HCT116 (cell line): Measurements from ENCODE around the gene KDSR. TPM values are rescaled to one million over a fixed set of nuclear protein-coding genes. Genes with fewer than 3 reads are reported as not detected.

Experiments
- ATAC-seq: fragments of 200-7000 bp; cut with Tn5 transposase; 2 replicates; pipeline ENCODE4 v1.9.1; 2020; ENCODE audit warnings: mild to moderate bottlenecking, moderate library complexity
- BruUV-seq: library from RNA; stranded (reverse); fragments of 400-500 nt; replicated peaks from 2 replicates; lab custom pipeline; 2021; lab: Mats Ljungman, UMichigan
- CTCF ChIA-PET: fragments of 300-600 bp; sonication (Branson Sonifier 250); formaldehyde crosslinking; loops from one replicate; lab custom pipeline; 2021; ENCODE audit warnings: antibody characterized with exemption; lab: Charles Lee
- POLR2A ChIA-PET: fragments of 300-600, 350-600 bp; sonication (Branson Sonifier 250); formaldehyde crosslinking; loops from one replicate; lab custom pipeline; 2021; ENCODE audit warnings: antibody characterized with exemption; lab: Charles Lee
- RAD21 ChIA-PET, 2 experiments: fragments of 300-600 bp; sonication (Branson Sonifier 250); formaldehyde crosslinking; loops; one replicate each; lab custom pipeline; 2023; ENCODE audit warnings: low total read pairs in 2 of 2; ENCODE audit not compliant: uncharacterized antibody in 2 of 2, unreplicated experiment in 2 of 2, low non-redundant PET in 1 of 2; lab: Charles Lee
- DNase-seq: peaks from one replicate; pipeline ENCODE4 v3.0.0-alpha.2; 2010; ENCODE audit warnings: low read depth, low spot score
- H2AFZ ChIP-seq: fragments of 200-600 bp; shearing (Covaris generic), sonication (generic); 2 replicates; pipeline ENCODE4 v1.6.1; 2017; ENCODE audit warnings: low read depth, mixed run types, mixed read lengths, antibody characterized with exemption, low read length; ENCODE audit not compliant: poor library complexity, severe bottlenecking
- H3K27ac ChIP-seq: 2 replicates; pipeline ENCODE4 v1.5.1; 2012; ENCODE audit warnings: low read depth, low read length
- H3K27me3 ChIP-seq: fragments of 200-600 bp; sonication (generic); 2 replicates; pipeline ENCODE4 v1.6.1; 2016; ENCODE audit warnings: mixed run types, low read length, mixed read lengths; ENCODE audit not compliant: insufficient read depth
- H3K36me3 ChIP-seq, 2 experiments: fragments of 200-500 bp in 1 of 2; fragments of 200-600 bp in 1 of 2; sonication (Bioruptor generic) in 1 of 2; sonication (generic) in 1 of 2; 2 replicates each; pipeline versions ENCODE4 v1.5.1 to v1.6.1; 2014 to 2016; ENCODE audit warnings: low read length in 2 of 2, inconsistent platforms in 1 of 2, mixed read lengths in 1 of 2, mixed run types in 1 of 2; ENCODE audit not compliant: insufficient read depth in 2 of 2, control insufficient read depth in 1 of 2
- H3K4me1 ChIP-seq, 2 experiments: fragments of 200-600 bp in 1 of 2; sonication (generic) in 1 of 2; 2 replicates each; pipeline versions ENCODE4 v1.5.1 to v1.6.1; 2012 to 2017; ENCODE audit warnings: low read length in 2 of 2, inconsistent platforms in 1 of 2, mild to moderate bottlenecking in 1 of 2, mixed read lengths in 1 of 2, mixed run types in 1 of 2, moderate library complexity in 1 of 2; ENCODE audit not compliant: insufficient read depth in 2 of 2, control insufficient read depth in 1 of 2
- H3K4me2 ChIP-seq: fragments of 200-600 bp; sonication (generic); 2 replicates; pipeline ENCODE4 v1.6.1; 2017; ENCODE audit warnings: mixed run types, low read length, mixed read lengths
- H3K4me3 ChIP-seq, 2 experiments: fragments of 200-600 bp in 1 of 2; sonication (generic) in 1 of 2; replicated peaks in 1 of 2; 2 replicates each; pipeline ENCODE4 v1.5.1; 2011 to 2016; ENCODE audit warnings: low read length in 2 of 2, control low read depth in 1 of 2, low read depth in 1 of 2, mild to moderate bottlenecking in 1 of 2, mixed read lengths in 1 of 2, mixed run types in 1 of 2
- H3K79me2 ChIP-seq: fragments of 200-600 bp; sonication (generic); 2 replicates; pipeline ENCODE4 v1.6.1; 2017; ENCODE audit warnings: mild to moderate bottlenecking, mixed run types, low read length, moderate library complexity, mixed read lengths; ENCODE audit not compliant: insufficient read depth
- H3K9ac ChIP-seq: fragments of 200-600 bp; sonication (generic); 2 replicates; pipeline ENCODE4 v1.6.1; 2016; ENCODE audit warnings: low read length, mixed read lengths
- H3K9me2 ChIP-seq: fragments of 200-600 bp; sonication (generic), shearing (Covaris generic); 2 replicates; pipeline ENCODE4 v1.6.1; 2017; ENCODE audit warnings: mixed run types, mild to moderate bottlenecking, moderate library complexity; ENCODE audit not compliant: insufficient read depth
- H3K9me3 ChIP-seq, 2 experiments: fragments of 200-500 bp in 1 of 2; fragments of 200-600 bp in 1 of 2; sonication (Bioruptor generic) in 1 of 2; sonication (generic) in 1 of 2; 2 replicates each; pipeline ENCODE4 v1.6.1; 2014 to 2017; ENCODE audit warnings: low read length in 2 of 2, mixed read lengths in 2 of 2, inconsistent platforms in 1 of 2, low read depth in 1 of 2, mild to moderate bottlenecking in 1 of 2, mixed run types in 1 of 2, moderate library complexity in 1 of 2; ENCODE audit not compliant: control insufficient read depth in 1 of 2, insufficient read depth in 1 of 2
- H4K20me1 ChIP-seq: fragments of 200-600 bp; sonication (generic), shearing (Covaris generic); 2 replicates; pipeline ENCODE4 v1.6.1; 2017; ENCODE audit warnings: mixed run types, mild to moderate bottlenecking, moderate library complexity; ENCODE audit not compliant: insufficient read depth
- ATF3 ChIP-seq: IDR thresholded peaks from 2 replicates; pipeline ENCODE4 v1.6.1; 2012
- CEBPB ChIP-seq: IDR thresholded peaks from 2 replicates; pipeline ENCODE4 v1.6.1; 2012; ENCODE audit warnings: low read depth
- EZH2 ChIP-seq: fragments of 200-600 bp; sonication (generic); IDR thresholded peaks from 2 replicates; pipeline ENCODE4 v1.6.1; 2017; ENCODE audit warnings: antibody characterized with exemption, mixed run types
- JUND ChIP-seq: IDR thresholded peaks from 2 replicates; pipeline ENCODE4 v1.6.1; 2012
- MAX ChIP-seq: IDR thresholded peaks from 2 replicates; pipeline ENCODE4 v1.6.1; 2012
- POLR2AphosphoS5 ChIP-seq: IDR thresholded peaks from 2 replicates; pipeline ENCODE4 v1.6.1; 2011; ENCODE audit warnings: mild to moderate bottlenecking, low read depth, low read length, moderate library complexity
- SRF ChIP-seq: IDR thresholded peaks from 2 replicates; pipeline ENCODE4 v1.6.1; 2012; ENCODE audit warnings: low read depth
- TCF7L2 ChIP-seq: IDR thresholded peaks from 2 replicates; pipeline ENCODE4 v1.7.0; 2011; ENCODE audit warnings: borderline replicate concordance, inconsistent platforms; ENCODE audit not compliant: insufficient read depth, insufficient read length; ENCODE audit errors: extremely low read depth
- YY1 ChIP-seq: IDR thresholded peaks from 2 replicates; pipeline ENCODE4 v1.6.1; 2011; ENCODE audit warnings: low read length, low read depth, moderate library complexity, mild to moderate bottlenecking; ENCODE audit not compliant: insufficient replicate concordance; ENCODE audit errors: extremely low read depth
- ZBTB33 ChIP-seq: IDR thresholded peaks from 2 replicates; pipeline ENCODE4 v1.6.1; 2011; ENCODE audit warnings: mild to moderate bottlenecking, low read length, moderate library complexity; ENCODE audit not compliant: insufficient replicate concordance; ENCODE audit errors: extremely low read depth
- intact Hi-C: fragments of 100-400 bp; cut with micrococcal nuclease; formaldehyde crosslinking; loops from 2 replicates; pipeline ENCODE4 v1.10.0; 2022
- total RNA-seq: library from RNA; stranded (reverse); gene quantifications from one replicate; pipeline ENCODE4 v1.2.1, GENCODE V29; 2021; ENCODE audit not compliant: unreplicated experiment

The KDSR gene
- total RNA-seq, 1 experiment from 2014 or later, result 68.6 TPM

- Histone ChIP-seq H3K27ac (no peak overlapping the region), H3K4me2 (no peak overlapping the region), H2AFZ (no peak overlapping the region), H3K79me2 (no peaks in the 10 kb centered on the region), H3K27me3 (peaks cover 14% of the 10 kb centered on the region; the same call in 1 of the 2 replicates), H3K9ac (no peak overlapping the region), H3K4me3 (no peak overlapping the region), H3K9me3 (no peaks in the 10 kb centered on the region), H3K36me3 (no peaks in the 10 kb centered on the region), H4K20me1 (no peaks in the 10 kb centered on the region), H3K4me1 (no peaks in the 10 kb centered on the region), H3K9me2 (no peaks in the 10 kb centered on the region)
- POLR2A ChIA-PET, result no interaction called here
- TF ChIP-seq MAX, result no peak
- no peak for TF ChIP-seq SRF
- TF ChIP-seq EZH2, result no peak
- no peak for TF ChIP-seq CEBPB
- no peak for TF ChIP-seq ZBTB33
- no peak for TF ChIP-seq JUND
- TF ChIP-seq TCF7L2, result no peak
- TF ChIP-seq POLR2AphosphoS5, result no peak
- TF ChIP-seq YY1, result no peak
- no peak for TF ChIP-seq ATF3
- intact Hi-C loops, result no loop called here
- DNase-seq, result no peak
- CTCF ChIA-PET, result no interaction called here
- RAD21 ChIA-PET, result no interaction called here
- ATAC-seq, result no peak
- no TSS peak for BruUV-seq
Measured at GRCh38 chr18:63284173-63284799, 82.7 kb downstream of the KDSR start.
